Kidney glomerular epithelial cell (primary cell): Measurements from ENCODE around the gene PRSS38.

Experiments
- DNase-seq: peaks from one replicate; lab custom pipeline; 2025; lab: John Stamatoyannopoulos, UW

Gene PRSS38

GRCh38 chr1:227885135-227885647, 69.7 kb downstream of the PRSS38 start:
- DNase-seq = no peak

DNA sequence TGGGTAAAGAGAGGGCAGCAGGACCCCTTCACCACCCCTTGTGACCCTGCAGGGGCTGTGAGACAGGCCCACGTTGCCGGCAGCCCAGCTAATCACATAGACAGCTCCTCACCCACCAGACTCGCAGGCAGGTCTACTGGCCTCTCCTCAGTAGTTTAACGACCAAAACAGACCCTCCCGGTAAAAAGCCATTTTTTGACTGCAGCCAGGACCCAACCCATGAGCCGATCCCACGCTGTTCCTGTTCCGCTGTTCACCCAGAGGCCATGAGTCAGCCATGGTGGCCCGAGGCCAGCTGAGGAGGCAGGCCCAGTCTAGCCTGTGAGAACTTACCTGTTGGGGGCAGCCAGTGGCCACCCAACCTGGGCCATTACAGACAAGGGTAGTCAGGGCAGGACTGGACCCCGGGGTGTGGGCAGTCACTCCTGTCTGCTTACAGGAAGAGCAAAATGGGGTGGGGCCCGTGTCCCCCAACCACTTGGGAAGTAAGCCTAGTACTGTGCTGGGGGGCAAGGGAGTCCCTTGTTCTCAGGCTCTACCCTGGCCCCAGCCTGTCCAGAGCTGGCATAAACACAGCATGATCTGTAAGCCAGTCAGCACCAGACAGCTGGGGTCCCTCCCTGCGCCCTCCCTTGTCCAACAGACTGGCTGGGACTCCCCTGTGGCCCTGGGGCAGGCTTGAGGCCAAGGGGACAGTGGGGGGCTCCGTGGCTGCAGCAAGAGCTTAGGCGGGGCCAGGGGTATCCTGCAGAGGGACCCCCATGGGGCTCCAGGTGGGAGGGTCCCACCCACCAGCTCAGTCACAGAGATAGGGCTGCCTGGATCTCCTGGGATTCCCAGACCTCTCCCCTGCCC, 70.4 kb downstream of the PRSS38 start:
- peak; percentile 6 for DNase-seq

DNA sequence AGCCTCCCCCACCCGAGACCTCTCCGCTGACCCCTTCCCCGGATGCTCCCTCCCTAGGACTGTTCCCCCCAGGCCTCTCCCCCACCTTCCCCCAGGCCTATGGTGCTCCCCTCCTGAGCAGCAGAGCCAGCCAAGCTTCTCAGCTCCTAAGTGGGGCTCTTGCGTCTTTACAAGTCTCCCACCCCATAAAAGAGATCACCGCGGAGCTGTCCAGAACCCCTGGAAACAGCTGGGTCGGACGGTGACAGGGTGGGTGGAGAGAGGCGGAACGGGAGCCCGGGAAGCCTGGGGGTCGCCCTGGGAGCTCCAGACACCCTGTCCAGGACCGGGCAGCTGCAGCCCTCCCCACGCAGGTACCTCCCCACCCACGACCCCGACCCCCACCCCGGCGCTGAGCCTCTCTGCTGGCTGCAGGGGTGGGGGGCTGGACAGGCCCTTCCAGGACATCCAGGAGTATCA, 71.1 kb downstream of the PRSS38 start:
- no peak for DNase-seq

DNA sequence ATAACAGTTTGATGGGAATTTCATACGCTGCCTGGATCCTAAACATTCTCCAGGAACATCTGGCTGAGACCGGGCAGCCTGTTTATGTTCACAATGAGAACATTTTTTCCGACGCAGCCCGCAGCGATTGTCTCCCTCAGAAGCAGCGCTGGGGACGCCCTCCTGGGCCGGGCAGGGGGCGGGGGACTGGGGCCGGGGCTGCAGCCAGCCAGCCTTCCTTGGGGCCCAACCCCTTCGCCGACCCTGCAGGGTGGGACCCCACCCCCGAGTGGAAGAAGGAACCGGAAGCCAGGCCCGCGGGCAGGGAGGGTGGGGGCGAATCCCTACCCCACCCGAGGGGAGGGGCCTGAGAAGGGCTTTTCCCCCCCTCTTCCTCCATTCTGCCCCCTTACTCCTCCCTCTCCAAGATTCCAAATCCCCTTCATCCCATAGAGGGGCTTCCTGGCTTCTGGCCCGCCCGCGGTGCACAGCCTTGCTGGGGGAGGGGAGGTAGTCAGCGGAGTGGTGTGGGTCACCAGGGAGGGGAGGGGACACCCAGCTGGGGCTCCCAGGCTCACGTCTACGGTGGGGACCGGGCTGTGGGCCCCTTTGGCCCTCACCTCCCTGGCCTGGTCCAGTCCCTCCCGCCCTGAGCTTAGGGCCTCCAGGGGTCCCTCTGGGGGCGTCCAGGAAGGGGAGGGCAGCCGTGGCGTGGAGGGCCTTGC, 71.7 kb downstream of the PRSS38 start:
- DNase-seq = no peak

DNA sequence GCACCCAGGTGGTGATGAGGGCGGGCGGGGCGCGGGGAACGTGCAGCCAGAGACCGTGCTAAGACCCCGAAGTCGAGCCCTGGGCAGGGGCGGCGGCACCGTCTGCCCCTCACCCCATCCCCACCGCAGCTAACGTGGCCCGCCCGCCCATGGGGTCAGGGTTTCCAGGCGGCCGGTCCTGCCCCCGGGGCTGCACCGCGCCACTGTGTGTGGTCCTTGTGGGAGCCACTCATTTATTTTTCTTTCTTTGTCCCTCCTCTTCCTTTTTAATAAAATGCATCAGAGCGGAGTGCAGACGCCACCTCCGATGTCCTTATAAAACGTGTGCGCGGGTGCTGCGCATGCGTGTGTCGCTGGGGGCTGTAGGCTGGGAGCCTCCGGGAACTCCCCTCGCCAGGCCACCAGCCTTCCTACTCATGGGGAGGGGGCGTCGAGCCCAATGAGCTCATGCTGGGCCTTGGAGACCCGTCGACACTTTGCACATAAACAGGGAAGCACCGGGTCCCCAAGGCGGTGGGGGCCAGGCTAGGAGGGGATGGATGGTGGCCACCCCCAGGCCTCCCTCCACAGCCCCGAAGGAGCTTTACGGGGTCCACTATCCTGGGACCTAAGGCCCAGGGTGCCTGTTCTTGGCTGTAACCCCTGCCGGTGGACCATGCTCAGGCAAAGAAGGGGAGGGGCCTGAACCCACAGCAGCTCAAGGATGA, 72.4 kb downstream of the PRSS38 start:
- no peak for DNase-seq

DNA sequence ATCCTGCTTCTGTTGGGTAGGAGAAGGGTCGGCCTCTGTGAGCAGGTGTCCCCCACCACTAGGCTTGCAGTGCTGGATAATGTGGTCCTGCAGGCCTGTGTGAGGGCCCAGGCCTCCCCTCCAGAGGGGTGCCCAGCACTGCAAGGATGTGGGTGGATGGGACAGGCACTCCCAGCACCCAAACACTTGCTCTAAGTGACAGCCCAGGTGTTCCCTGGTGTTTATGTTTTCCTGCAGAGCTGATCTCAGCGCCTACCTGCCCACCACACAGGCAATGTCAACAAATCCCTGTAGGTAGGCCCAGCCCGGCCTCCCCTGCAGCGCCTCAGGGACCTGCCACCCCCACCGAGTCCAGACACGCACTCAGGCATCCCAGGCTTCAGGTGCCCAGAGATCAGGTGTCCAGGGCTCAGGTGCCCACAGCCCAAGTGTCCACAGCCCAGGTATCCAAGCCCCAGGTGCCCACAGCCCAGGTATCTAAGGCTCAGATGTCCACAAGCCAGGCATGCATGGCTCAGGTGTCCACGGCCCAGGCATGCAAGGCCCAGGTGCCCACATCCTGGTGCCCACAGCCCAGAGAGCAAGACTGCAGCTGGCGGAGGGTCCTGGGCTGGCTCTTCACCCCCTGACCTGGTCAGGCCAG, 73.0 kb downstream of the PRSS38 start:
- DNase-seq = no peak

GRCh38 chr1:227889047-227889862, 73.8 kb downstream of the PRSS38 start:
- DNase-seq = no peak

DNA sequence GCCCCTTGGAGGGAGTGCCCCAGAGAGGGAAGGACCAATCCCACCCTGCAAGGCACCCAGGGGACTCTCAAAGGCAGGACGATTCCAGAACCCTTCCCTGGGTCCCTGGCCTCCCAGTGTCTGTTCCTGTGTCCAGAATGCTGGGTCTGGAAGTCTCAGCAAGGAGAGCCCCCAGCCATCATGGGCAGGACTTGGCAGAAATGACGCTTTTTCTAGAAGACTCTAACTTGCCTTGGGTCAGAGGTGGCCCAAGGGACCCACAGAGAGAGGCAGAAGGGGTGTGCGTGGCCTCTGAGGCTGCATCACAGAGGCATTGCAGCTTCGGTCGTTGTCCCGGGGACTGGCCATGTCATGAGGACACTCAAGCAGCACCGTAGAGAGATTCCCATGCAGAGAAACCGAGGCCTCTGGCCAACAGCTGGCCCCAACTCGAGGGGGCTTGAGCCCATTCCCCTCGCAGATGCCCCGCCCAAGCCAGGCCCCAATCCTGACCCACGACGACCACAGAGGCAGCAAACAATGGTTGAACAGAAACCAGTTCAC, 74.5 kb downstream of the PRSS38 start:
- DNase-seq = no peak

DNA sequence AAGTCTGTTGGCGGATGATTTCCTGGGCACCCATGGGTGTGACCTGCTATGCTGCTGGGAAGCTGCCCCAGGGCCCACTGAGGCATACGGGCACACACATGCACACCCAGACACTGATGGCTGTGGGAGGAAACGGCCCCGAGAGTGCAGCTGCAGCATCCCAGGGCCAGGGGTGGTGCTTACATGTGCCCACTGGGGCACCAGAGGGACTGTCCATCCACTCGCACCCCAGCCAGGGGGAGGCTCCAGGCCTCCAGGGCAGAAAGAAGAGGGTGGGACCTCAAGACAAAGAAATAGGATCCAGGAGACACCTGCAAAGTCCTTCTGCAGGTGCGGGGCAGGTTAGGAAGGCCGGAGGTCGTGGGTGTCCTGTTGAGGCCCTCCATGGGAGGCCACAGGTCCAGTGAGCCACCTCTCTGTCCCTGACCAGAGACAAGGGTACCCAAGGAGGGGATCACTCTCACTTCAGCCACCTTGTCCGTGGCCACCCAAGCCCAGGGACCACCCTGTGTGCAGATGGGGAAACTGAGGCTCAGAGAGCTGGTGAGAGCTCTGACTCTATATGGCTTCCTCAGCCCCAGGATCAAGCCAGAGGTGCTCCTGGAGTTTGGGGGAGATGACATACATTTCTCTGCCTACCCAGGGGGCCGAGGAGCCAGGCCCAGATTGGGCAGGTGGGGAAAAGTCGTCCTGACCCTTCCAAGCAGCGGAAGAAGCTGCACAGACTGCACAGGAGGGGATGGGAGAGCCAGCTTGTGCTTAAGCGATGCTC, 75.2 kb downstream of the PRSS38 start:
- no peak for DNase-seq

DNA sequence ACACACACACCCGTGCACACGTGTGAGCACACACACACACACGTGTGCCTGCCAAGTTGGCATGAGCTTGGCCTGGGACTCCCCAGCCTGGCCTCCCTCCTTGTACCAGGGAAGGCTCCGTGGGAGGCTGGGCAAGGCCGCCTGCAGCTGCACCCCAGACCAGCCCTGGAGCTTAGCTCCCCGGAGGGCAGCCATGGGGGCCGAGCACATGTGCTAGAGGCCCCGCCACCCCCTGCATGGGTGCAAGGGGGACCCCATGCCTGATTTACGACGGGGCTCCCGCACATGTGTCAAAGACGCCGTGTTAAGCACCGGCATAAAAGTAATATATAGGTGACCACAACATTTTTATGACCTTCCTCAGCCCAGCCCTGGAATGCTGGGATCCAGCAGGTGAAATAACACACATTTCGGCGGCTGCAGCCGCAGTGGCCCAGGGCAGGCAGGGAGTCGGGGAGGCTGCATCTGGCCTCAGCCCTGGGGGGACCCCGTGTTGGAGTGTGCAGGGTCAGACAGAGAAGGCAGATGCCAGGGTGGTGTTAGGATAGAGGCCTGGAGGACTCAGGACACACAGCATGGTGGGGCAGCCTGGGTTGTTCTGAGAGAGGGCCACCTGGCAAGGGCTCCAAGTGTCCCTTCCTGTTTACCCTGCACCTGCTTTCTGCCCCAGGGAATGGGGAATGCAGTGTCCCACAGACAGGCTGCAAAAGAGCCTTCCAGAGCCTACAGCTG, 75.9 kb downstream of the PRSS38 start:
- no peak for DNase-seq

DNA sequence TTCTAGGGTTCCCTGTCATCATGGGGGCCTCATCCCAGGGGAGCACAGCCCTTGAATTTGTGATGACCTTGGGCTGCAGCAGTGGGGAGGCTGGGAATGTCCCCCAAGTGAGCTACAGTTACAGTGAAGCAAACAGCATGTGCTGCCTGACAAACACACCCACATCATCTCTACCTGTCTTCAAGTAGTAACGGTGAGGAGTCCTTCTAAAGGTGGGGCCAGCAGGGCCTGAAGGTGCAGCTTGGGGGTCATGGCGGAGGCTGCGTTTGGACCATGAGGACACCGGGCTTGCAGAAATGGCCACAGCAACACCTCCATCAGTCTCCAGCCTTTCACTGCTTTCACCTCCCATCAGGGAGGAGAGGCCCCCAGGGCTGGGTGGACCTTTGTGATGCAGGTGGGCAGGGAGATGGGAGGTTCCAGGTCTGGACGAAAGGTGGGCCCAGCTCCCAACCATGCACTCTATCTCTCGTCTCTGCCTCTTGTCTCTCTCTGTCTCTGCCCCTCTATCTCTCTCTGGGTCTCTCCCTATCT, 76.5 kb downstream of the PRSS38 start:
- no peak for DNase-seq

DNA sequence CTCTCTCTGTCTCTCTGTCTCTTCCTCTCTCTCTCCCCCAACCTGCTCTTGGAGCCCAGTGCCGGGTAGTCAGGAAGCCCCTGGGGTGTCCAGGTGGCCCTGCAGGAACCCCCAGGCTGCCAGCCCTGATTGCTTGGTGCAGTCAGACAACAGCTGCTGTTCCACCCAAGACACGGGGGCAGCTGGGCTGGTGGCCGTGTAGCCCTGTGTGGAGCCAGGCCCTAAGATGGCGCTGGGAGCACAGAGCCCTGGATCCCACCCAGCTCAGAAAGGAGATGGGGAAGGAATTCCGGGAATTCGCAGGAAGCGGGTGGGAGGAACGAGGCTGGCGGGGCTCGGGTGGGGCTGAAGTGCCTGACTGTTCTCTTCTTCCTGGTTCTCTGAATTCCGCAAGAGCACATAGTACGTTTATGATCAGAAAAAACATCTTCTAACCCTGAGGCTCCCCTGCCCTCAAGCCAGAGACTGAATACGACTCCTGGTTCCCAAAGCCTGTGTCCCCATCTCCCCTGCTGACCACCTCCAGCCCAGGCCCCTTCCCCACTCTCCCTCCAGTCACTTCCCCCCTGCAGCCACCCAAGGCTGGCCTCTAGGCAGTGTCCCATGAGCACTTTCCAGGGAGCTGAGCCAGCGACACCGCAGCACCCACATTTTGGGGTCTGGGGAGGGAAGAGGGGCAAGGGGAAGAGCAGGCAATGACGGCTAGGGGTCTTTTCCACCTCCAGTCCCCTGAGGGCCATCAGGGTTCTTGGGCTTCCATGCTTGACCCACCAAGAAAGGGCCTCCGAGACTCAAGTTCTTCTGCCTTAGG, 77.2 kb downstream of the PRSS38 start:
- no peak for DNase-seq

- no peak for DNase-seq
Measured at GRCh38 chr1:227893300-227893948, 77.9 kb downstream of the PRSS38 start.

GRCh38 chr1:227893949-227894721, 78.7 kb downstream of the PRSS38 start:
- DNase-seq = no peak

DNA sequence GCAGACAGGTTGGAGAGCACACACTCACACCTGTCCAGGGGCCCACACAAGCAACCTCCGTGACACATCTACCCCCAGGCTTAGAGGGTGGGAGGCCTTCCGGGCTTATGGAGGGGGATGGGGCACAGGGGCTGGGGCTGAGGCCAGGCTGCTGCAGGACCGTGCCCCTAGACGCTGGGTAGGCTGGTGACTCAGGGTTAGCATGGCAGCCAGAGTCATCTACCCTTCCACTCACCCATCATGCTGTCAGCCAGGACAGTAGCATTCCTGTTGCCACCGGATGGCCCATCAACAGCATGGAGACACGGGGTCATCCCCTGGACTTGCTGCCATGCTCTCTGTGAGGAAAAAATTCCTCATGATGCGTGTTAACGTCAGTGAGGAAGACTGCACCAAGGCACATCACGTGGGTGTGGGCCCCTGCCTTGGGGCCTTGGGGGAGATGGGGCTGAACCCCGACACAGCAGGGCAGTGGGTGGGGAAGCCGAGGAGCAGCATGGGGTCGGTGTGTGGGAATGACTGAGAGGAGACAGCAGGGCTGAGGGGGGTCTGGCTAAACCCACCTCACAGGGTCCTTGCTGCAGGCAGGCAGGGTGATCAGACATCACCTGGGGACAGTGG, 79.5 kb downstream of the PRSS38 start:
- no peak for DNase-seq
